Heart left ventricle (tissue), 16 donors: Measurements from ENCODE around the gene MPLKIP. TPM values are rescaled to one million over a fixed set of nuclear protein-coding genes. Genes with fewer than 3 reads are reported as not detected.

ENCODE experiments used
- ATAC-seq, 4 donors: fragments of 200-7000 bp; cut with Tn5 transposase; one replicate each; pipeline ENCODE4 v1.9.1; 2020 to 2022; ENCODE audit warnings: moderate library complexity in 4 of 4, mild to moderate bottlenecking in 3 of 4, moderate number of reproducible peaks in 1 of 4
- DNase-seq, 5 donors: peaks; one replicate each; pipeline ENCODE4 v3.0.0-alpha.2; 2020
- H3K27ac ChIP-seq, 12 donors: fragments of 200-600 bp; sonication (generic) in 4 of 12; one replicate each; pipeline versions ENCODE4 v1.5.0 to v1.8.0; 2016 to 2022; ENCODE audit warnings: mild to moderate bottlenecking in 2 of 12
- H3K27me3 ChIP-seq, 9 donors: fragments of 200-600 bp; sonication (generic) in 2 of 9; one replicate each; pipeline versions ENCODE4 v1.5.1 to v1.8.0; 2016 to 2022; ENCODE audit warnings: mild to moderate bottlenecking in 3 of 9
- H3K36me3 ChIP-seq, 9 donors: fragments of 200-600 bp; sonication (generic) in 2 of 9; one replicate each; pipeline versions ENCODE4 v1.5.0 to v1.8.0; 2018 to 2022; ENCODE audit warnings: mild to moderate bottlenecking in 2 of 9
- H3K4me1 ChIP-seq, 12 donors: fragments of 200-600 bp; sonication (generic) in 4 of 12; one replicate each; pipeline versions ENCODE4 v1.5.0 to v1.8.0; 2016 to 2022; ENCODE audit warnings: mild to moderate bottlenecking in 3 of 12
- H3K4me3 ChIP-seq, 12 donors: fragments of 200-600 bp; sonication (generic) in 4 of 12; one replicate each; pipeline versions ENCODE4 v1.5.0 to v1.8.0; 2017 to 2022; ENCODE audit warnings: mild to moderate bottlenecking in 9 of 12, moderate library complexity in 4 of 12
- H3K9me3 ChIP-seq, 12 donors: fragments of 200-600 bp; sonication (generic) in 4 of 12; one replicate each; pipeline versions ENCODE4 v1.5.0 to v1.8.0; 2016 to 2022; ENCODE audit warnings: mild to moderate bottlenecking in 1 of 12
- POLR2A ChIP-seq, 2 donors: fragments of 450-650 bp; IDR thresholded peaks; one replicate each; pipeline ENCODE4 v1.6.1; 2017; ENCODE audit warnings: antibody characterized with exemption in 2 of 2, mild to moderate bottlenecking in 2 of 2, moderate library complexity in 2 of 2
- WGBS, 4 donors: extraction: QIAGEN DNeasy Blood & Tissue Kit in 2 of 4; methylation state at CpG; one replicate each; pipeline versions ENCODE4 v1.1.5 to v1.1.7; 2013 to 2018; 5-methylcytosine and 5-hydroxymethylcytosine counted together
- intact Hi-C, 10 donors: fragments of 100-400 bp; cut with DNase I; formaldehyde crosslinking; loops; one replicate each; pipeline versions ENCODE4 v1.11.1 to v1.14.2; 2022
- long read RNA-seq, 3 donors: library from polyadenylated mRNA; unstranded; transcript quantifications; one replicate each; pipeline ENCODE4 v2.0.0, GENCODE V29; 2020 to 2021
- polyA plus RNA-seq, 2 donors: library from polyadenylated mRNA; stranded (reverse); fragments of 200-250 nt; gene quantifications; one replicate each; pipeline ENCODE4 v1.2.3, GENCODE V29; 2013
- total RNA-seq, 9 donors: library from RNA; depleted of rRNA in 2 of 9; stranded (reverse); fragments of >200 nt in 2 of 9; fragmentation: NEBNext Ultra II Directional in 3 of 9; extraction: Animal tissue kit (Norgen Biotek cat#: 25700) in 3 of 9; gene quantifications; one replicate each; pipeline versions ENCODE4 v1.1.0 to v1.2.4, GENCODE V29; 2016 to 2023
- TF ChIP-seq, protein P1 (sequence below), 12 donors: fragments of 200-600 bp; sonication (generic) in 4 of 12; IDR thresholded peaks; one replicate each; pipeline versions ENCODE4 v1.5.0 to v1.8.0; 2018 to 2022; ENCODE audit warnings: antibody characterized with exemption in 12 of 12, mild to moderate bottlenecking in 5 of 12
- donor health status: ischemic (EF 13 %, LVEDD 7.1; RV severe dilation, severe dysfunction).
- donor health status: healthy with polysubstance abuse.
- donor health status: DM: no; HTN: yes; CAD: no.
- donor health status: DM: no; HTN: no; CAD: no.
- donor health status: ischemic (EF 25% LVEDD 6.9; RV normal size, moderate dysfunction).
- donor health status: ischemic (EF 25% LVEDD 5.7; RV mildly dilated, moderate dysfunction).
- donor health status: healthy.
- donor health status: DM: yes; HTN: yes; CAD: no.
- donor health status: ischemic (EF 35%, LVEDD 5.7; RV mildly dilated, moderate dysfunction).
- donor health status: nonischemic (EF 11% LVEDD 7.7; RV severe dilation, severe dysfunction).
- donor health status: DM: yes; HTN: yes; CAD: no.
- donor health status: PGD.
- donor health status: ischemic (EF 29% LVEDD 5.4; RV normal size, mild dysfunction).
- donor health status: nonischemic (EF 23%, LVEDD 6.1; RV moderate dilation, normal function).

The MPLKIP gene
- 10 to 100 TPM; 12.0 to 19.3 (median 15.6) TPM for total RNA-seq
- polyA plus RNA-seq, result 10 to 100 TPM; 23.8 to 25.6 TPM
- long read RNA-seq, donor 1, full-length matches to known transcripts, result 10 of 12 reads
- long read RNA-seq, donor 1, partial matches to known transcripts, result 2 of 12 reads
- long read RNA-seq, donor 1, other reads (novel, unspliced or antisense), result 0 of 12 reads
- long read RNA-seq, donor 2, full-length matches to known transcripts, result 27 of 31 reads
- long read RNA-seq, donor 2, partial matches to known transcripts, result 0 of 31 reads
- long read RNA-seq, donor 2, other reads (novel, unspliced or antisense), result 4 of 31 reads
- long read RNA-seq, donor 3, full-length matches to known transcripts, result 17 of 17 reads
- long read RNA-seq, donor 3, partial matches to known transcripts, result 0 of 17 reads
- long read RNA-seq, donor 3, other reads (novel, unspliced or antisense), result 0 of 17 reads

DNA sequence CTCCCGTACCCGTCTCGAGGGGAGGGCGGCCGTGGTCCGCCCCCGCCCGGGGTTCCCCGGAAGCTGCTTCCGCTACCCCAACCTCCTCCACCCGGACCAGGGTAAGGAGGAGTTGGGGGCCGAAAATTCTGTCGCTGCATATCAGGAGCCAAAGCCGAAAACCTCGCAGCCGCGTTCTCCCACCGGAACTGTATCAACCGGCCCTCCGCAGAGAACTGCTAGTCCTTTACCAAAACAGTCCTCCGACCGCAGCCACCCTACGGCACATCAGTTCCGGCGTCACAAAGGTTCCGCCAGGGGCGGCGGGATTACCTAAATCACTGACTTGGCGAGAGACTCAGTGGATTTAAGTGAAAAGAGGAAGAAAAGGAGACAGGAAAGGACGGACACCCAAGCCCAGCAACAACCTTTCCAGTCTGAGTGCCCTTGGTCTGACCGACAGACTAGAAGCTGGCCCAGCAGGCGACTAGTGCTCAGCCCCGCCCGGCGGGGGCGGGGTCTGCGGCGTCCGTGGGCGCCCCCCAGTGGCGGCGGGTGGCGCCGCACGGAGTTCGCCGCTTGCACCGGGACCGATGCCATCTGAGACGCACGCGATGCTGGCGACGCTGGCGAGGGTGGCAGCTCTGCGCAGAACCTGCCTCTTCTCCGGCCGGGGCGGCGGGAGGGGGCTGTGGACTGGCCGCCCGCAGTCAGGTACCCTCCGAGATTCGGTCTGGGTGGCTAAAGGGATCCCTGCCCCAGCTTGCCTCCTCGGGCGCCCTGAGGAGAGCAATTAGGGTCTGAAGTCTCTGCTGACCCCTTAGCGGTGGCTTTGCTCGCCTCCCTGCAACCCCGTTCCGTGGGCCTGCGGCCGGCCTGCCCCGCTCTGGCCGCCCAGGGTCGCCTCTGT lies at the start of gene MPLKIP, which contains the start of gene SUGCT:
Gene MPLKIP, minus strand, starts transcription at position 195 of the 889 bp plus-strand sequence. Its CDS starts 55 bp downstream, at position 140.
Gene SUGCT, plus strand, starts transcription at position 578 of the 889 bp plus-strand sequence.
- peak within 1 kb of the TSS; percentile 82 to 98 (median 94) for H3K27ac ChIP-seq

DNA sequence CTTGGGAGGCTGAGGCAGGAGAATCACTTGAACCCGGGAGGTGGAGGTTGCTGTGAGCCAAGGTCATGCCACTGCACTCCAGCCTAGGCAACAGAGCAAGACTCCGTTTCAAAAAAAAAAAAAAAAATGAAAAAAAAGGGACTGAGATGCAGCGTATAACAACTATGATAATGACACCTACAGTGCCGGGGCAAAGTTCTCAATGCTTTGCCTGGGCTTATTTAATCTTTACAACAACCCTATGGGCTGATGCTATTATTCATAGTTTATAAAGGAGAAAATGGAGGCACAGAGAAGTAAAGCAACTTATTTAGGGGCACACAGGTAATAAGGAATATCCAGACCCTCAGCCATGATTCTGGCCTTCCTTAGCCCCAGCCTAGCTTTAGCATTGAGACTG lies 48.0 kb upstream of the MPLKIP start:
- 89 to 96% (median 91%) methylated on average over 4 of the region's 4 CpGs for WGBS, 4 donors
- no peak overlapping the region for H3K27ac ChIP-seq
- H3K36me3 ChIP-seq, result no peaks in the 10 kb centered on the region
- H3K27me3 ChIP-seq, result no peaks in the 10 kb centered on the region
- DNase-seq, result no peak
- no peak for ATAC-seq
- no peaks in the 10 kb centered on the region for H3K9me3 ChIP-seq
- H3K4me1 ChIP-seq, result no peaks in the 10 kb centered on the region
- no peak overlapping the region for H3K4me3 ChIP-seq
- intact Hi-C loops, result no loop called here
- TF ChIP-seq POLR2A (IDR thresholded peaks at IDR 0.05), result no peak
- TF ChIP-seq, protein P1, sequence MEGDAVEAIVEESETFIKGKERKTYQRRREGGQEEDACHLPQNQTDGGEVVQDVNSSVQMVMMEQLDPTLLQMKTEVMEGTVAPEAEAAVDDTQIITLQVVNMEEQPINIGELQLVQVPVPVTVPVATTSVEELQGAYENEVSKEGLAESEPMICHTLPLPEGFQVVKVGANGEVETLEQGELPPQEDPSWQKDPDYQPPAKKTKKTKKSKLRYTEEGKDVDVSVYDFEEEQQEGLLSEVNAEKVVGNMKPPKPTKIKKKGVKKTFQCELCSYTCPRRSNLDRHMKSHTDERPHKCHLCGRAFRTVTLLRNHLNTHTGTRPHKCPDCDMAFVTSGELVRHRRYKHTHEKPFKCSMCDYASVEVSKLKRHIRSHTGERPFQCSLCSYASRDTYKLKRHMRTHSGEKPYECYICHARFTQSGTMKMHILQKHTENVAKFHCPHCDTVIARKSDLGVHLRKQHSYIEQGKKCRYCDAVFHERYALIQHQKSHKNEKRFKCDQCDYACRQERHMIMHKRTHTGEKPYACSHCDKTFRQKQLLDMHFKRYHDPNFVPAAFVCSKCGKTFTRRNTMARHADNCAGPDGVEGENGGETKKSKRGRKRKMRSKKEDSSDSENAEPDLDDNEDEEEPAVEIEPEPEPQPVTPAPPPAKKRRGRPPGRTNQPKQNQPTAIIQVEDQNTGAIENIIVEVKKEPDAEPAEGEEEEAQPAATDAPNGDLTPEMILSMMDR (IDR thresholded peaks at IDR 0.05), result no peak

More for the DNA sequence above, at the start of gene MPLKIP, which contains the start of gene SUGCT:
- peak in 1 of 2 donors; percentile 27 for TF ChIP-seq POLR2A (IDR thresholded peaks at IDR 0.05)
- TF ChIP-seq, protein P1 (IDR thresholded peaks at IDR 0.05), result peak; percentile 94 to 100 (median 99)
- no peaks in the 10 kb centered on the region for H3K27me3 ChIP-seq
- ATAC-seq (peak; percentile 92 to 97 (median 96)), DNase-seq (peak; percentile 83 to 91 (median 87))
- peaks cover 5 to 35% (median 24%) of the 10 kb centered on the region in 12 donors for H3K4me1 ChIP-seq
- no peaks in the 10 kb centered on the region for H3K9me3 ChIP-seq
- intact Hi-C loops, result loop anchor here in 6 of 10 donors (1.0 to 10.0 kb wide), 5 partner anchors 180 to 240 kb away; partner anchors contain the start of gene CDK13 (in 2 of the 6)
- WGBS, 4 donors, result 0 to 1% (median 0%) methylated on average over 31 to 75 of the region's 75 CpGs
- H3K4me3 ChIP-seq, result peak within 1 kb of the TSS; percentile 69 to 100 (median 94)
- H3K36me3 ChIP-seq, result peaks cover 0 to 6% (median 0%) of the 10 kb centered on the region in 9 donors

DNA sequence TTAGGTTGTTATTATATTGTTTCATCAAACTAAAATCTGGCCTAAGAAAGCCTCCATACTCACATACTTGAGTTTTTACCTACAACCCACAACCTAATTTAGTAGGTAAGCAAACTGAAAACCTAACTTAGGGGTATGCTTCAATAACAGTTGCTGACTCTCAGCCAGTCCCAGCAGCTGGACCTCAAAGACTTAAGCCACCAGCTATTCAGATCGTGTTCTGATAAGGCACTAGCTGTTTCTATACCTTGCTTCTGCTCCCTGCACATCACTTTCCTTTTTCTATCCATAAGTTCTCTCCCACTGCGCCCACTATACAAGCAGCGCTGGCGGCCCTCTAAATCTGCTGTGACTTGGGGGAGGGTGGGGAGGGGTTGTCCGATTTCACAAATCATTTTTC lies 42.6 kb upstream of the MPLKIP start:
- 87 to 93% (median 89%) methylated on average over 5 of the region's 5 CpGs for WGBS, 4 donors
- intact Hi-C loops, result loop anchor here in 1 of 10 donors (5.0 kb wide), 1 partner anchor 310 kb away; no protein-coding TSS in a partner anchor
- Histone ChIP-seq H3K36me3 (no peaks in the 10 kb centered on the region), H3K27me3 (no peaks in the 10 kb centered on the region), H3K4me3 (no peak overlapping the region), H3K4me1 (no peaks in the 10 kb centered on the region), H3K9me3 (no peaks in the 10 kb centered on the region), H3K27ac (no peak overlapping the region)
- TF ChIP-seq, protein P1 (IDR thresholded peaks at IDR 0.05), result no peak
- TF ChIP-seq POLR2A (IDR thresholded peaks at IDR 0.05), result no peak
- DNase-seq (no peak), ATAC-seq (no peak)
